HCT116 (cell line): Measurements from ENCODE around the gene EMILIN2. TPM values are rescaled to one million over a fixed set of nuclear protein-coding genes. Genes with fewer than 3 reads are reported as not detected.

ENCODE experiments used
- ATAC-seq: fragments of 200-7000 bp; cut with Tn5 transposase; 2 replicates; pipeline ENCODE4 v1.9.1; 2020; ENCODE audit warnings: mild to moderate bottlenecking, moderate library complexity
- BruUV-seq: library from RNA; stranded (reverse); fragments of 400-500 nt; replicated peaks from 2 replicates; lab custom pipeline; 2021; lab: Mats Ljungman, UMichigan
- CTCF ChIA-PET: fragments of 300-600 bp; sonication (Branson Sonifier 250); formaldehyde crosslinking; loops from one replicate; lab custom pipeline; 2021; ENCODE audit warnings: antibody characterized with exemption; lab: Charles Lee
- POLR2A ChIA-PET: fragments of 300-600, 350-600 bp; sonication (Branson Sonifier 250); formaldehyde crosslinking; loops from one replicate; lab custom pipeline; 2021; ENCODE audit warnings: antibody characterized with exemption; lab: Charles Lee
- RAD21 ChIA-PET, 2 experiments: fragments of 300-600 bp; sonication (Branson Sonifier 250); formaldehyde crosslinking; loops; one replicate each; lab custom pipeline; 2023; ENCODE audit warnings: low total read pairs in 2 of 2; ENCODE audit not compliant: uncharacterized antibody in 2 of 2, unreplicated experiment in 2 of 2, low non-redundant PET in 1 of 2; lab: Charles Lee
- DNase-seq: peaks from one replicate; pipeline ENCODE4 v3.0.0-alpha.2; 2010; ENCODE audit warnings: low read depth, low spot score
- H2AFZ ChIP-seq: fragments of 200-600 bp; shearing (Covaris generic), sonication (generic); 2 replicates; pipeline ENCODE4 v1.6.1; 2017; ENCODE audit warnings: low read depth, mixed run types, mixed read lengths, antibody characterized with exemption, low read length; ENCODE audit not compliant: poor library complexity, severe bottlenecking
- H3K27ac ChIP-seq: 2 replicates; pipeline ENCODE4 v1.5.1; 2012; ENCODE audit warnings: low read depth, low read length
- H3K27me3 ChIP-seq: fragments of 200-600 bp; sonication (generic); 2 replicates; pipeline ENCODE4 v1.6.1; 2016; ENCODE audit warnings: mixed run types, low read length, mixed read lengths; ENCODE audit not compliant: insufficient read depth
- H3K36me3 ChIP-seq, 2 experiments: fragments of 200-500 bp in 1 of 2; fragments of 200-600 bp in 1 of 2; sonication (Bioruptor generic) in 1 of 2; sonication (generic) in 1 of 2; 2 replicates each; pipeline versions ENCODE4 v1.5.1 to v1.6.1; 2014 to 2016; ENCODE audit warnings: low read length in 2 of 2, inconsistent platforms in 1 of 2, mixed read lengths in 1 of 2, mixed run types in 1 of 2; ENCODE audit not compliant: insufficient read depth in 2 of 2, control insufficient read depth in 1 of 2
- H3K4me1 ChIP-seq, 2 experiments: fragments of 200-600 bp in 1 of 2; sonication (generic) in 1 of 2; 2 replicates each; pipeline versions ENCODE4 v1.5.1 to v1.6.1; 2012 to 2017; ENCODE audit warnings: low read length in 2 of 2, inconsistent platforms in 1 of 2, mild to moderate bottlenecking in 1 of 2, mixed read lengths in 1 of 2, mixed run types in 1 of 2, moderate library complexity in 1 of 2; ENCODE audit not compliant: insufficient read depth in 2 of 2, control insufficient read depth in 1 of 2
- H3K4me2 ChIP-seq: fragments of 200-600 bp; sonication (generic); 2 replicates; pipeline ENCODE4 v1.6.1; 2017; ENCODE audit warnings: mixed run types, low read length, mixed read lengths
- H3K4me3 ChIP-seq, 2 experiments: fragments of 200-600 bp in 1 of 2; sonication (generic) in 1 of 2; replicated peaks in 1 of 2; 2 replicates each; pipeline ENCODE4 v1.5.1; 2011 to 2016; ENCODE audit warnings: low read length in 2 of 2, control low read depth in 1 of 2, low read depth in 1 of 2, mild to moderate bottlenecking in 1 of 2, mixed read lengths in 1 of 2, mixed run types in 1 of 2
- H3K79me2 ChIP-seq: fragments of 200-600 bp; sonication (generic); 2 replicates; pipeline ENCODE4 v1.6.1; 2017; ENCODE audit warnings: mild to moderate bottlenecking, mixed run types, low read length, moderate library complexity, mixed read lengths; ENCODE audit not compliant: insufficient read depth
- H3K9ac ChIP-seq: fragments of 200-600 bp; sonication (generic); 2 replicates; pipeline ENCODE4 v1.6.1; 2016; ENCODE audit warnings: low read length, mixed read lengths
- H3K9me2 ChIP-seq: fragments of 200-600 bp; sonication (generic), shearing (Covaris generic); 2 replicates; pipeline ENCODE4 v1.6.1; 2017; ENCODE audit warnings: mixed run types, mild to moderate bottlenecking, moderate library complexity; ENCODE audit not compliant: insufficient read depth
- H3K9me3 ChIP-seq, 2 experiments: fragments of 200-500 bp in 1 of 2; fragments of 200-600 bp in 1 of 2; sonication (Bioruptor generic) in 1 of 2; sonication (generic) in 1 of 2; 2 replicates each; pipeline ENCODE4 v1.6.1; 2014 to 2017; ENCODE audit warnings: low read length in 2 of 2, mixed read lengths in 2 of 2, inconsistent platforms in 1 of 2, low read depth in 1 of 2, mild to moderate bottlenecking in 1 of 2, mixed run types in 1 of 2, moderate library complexity in 1 of 2; ENCODE audit not compliant: control insufficient read depth in 1 of 2, insufficient read depth in 1 of 2
- H4K20me1 ChIP-seq: fragments of 200-600 bp; sonication (generic), shearing (Covaris generic); 2 replicates; pipeline ENCODE4 v1.6.1; 2017; ENCODE audit warnings: mixed run types, mild to moderate bottlenecking, moderate library complexity; ENCODE audit not compliant: insufficient read depth
- CBX3 ChIP-seq: IDR thresholded peaks from 2 replicates; pipeline ENCODE4 v1.6.1; 2012; ENCODE audit warnings: low read depth
- CEBPB ChIP-seq: IDR thresholded peaks from 2 replicates; pipeline ENCODE4 v1.6.1; 2012; ENCODE audit warnings: low read depth
- EGR1 ChIP-seq: IDR thresholded peaks from 2 replicates; pipeline ENCODE4 v1.6.1; 2012; ENCODE audit warnings: low read depth
- ELF1 ChIP-seq: IDR thresholded peaks from 2 replicates; pipeline ENCODE4 v1.6.1; 2012; ENCODE audit warnings: low read depth, borderline replicate concordance
- EZH2 ChIP-seq: fragments of 200-600 bp; sonication (generic); IDR thresholded peaks from 2 replicates; pipeline ENCODE4 v1.6.1; 2017; ENCODE audit warnings: antibody characterized with exemption, mixed run types
- EZH2phosphoT487 ChIP-seq: fragments of 200-600 bp; IDR thresholded peaks from 2 replicates; pipeline ENCODE4 v1.6.1; 2018; ENCODE audit warnings: antibody characterized with exemption, borderline replicate concordance
- POLR2A ChIP-seq: IDR thresholded peaks from 2 replicates; pipeline ENCODE4 v1.7.0; 2011; ENCODE audit warnings: borderline replicate concordance; ENCODE audit not compliant: insufficient read depth, insufficient read length; ENCODE audit errors: extremely low read depth
- POLR2AphosphoS5 ChIP-seq: IDR thresholded peaks from 2 replicates; pipeline ENCODE4 v1.6.1; 2011; ENCODE audit warnings: mild to moderate bottlenecking, low read depth, low read length, moderate library complexity
- RAD21 ChIP-seq: IDR thresholded peaks from 2 replicates; pipeline ENCODE4 v1.6.1; 2012; ENCODE audit warnings: low read depth, mild to moderate bottlenecking
- SIN3A ChIP-seq: IDR thresholded peaks from 2 replicates; pipeline ENCODE4 v1.6.1; 2012; ENCODE audit warnings: low read depth
- SP1 ChIP-seq: IDR thresholded peaks from 2 replicates; pipeline ENCODE4 v1.6.1; 2012; ENCODE audit warnings: low read depth
- SRF ChIP-seq: IDR thresholded peaks from 2 replicates; pipeline ENCODE4 v1.6.1; 2012; ENCODE audit warnings: low read depth
- TCF7L2 ChIP-seq: IDR thresholded peaks from 2 replicates; pipeline ENCODE4 v1.7.0; 2011; ENCODE audit warnings: borderline replicate concordance, inconsistent platforms; ENCODE audit not compliant: insufficient read depth, insufficient read length; ENCODE audit errors: extremely low read depth
- YY1 ChIP-seq: IDR thresholded peaks from 2 replicates; pipeline ENCODE4 v1.6.1; 2011; ENCODE audit warnings: low read length, low read depth, moderate library complexity, mild to moderate bottlenecking; ENCODE audit not compliant: insufficient replicate concordance; ENCODE audit errors: extremely low read depth
- intact Hi-C: fragments of 100-400 bp; cut with micrococcal nuclease; formaldehyde crosslinking; loops from 2 replicates; pipeline ENCODE4 v1.10.0; 2022
- total RNA-seq: library from RNA; stranded (reverse); gene quantifications from one replicate; pipeline ENCODE4 v1.2.1, GENCODE V29; 2021; ENCODE audit not compliant: unreplicated experiment
- TF ChIP-seq, protein P1 (sequence below): IDR thresholded peaks from 2 replicates; pipeline ENCODE4 v1.6.1; 2012
- TF ChIP-seq, protein P2 (sequence below): IDR thresholded peaks from 2 replicates; pipeline ENCODE4 v1.6.1; 2012
- TF ChIP-seq, protein P3 (sequence below), 3 experiments: fragments of 200-600 bp in 1 of 3; sonication (generic) in 1 of 3; IDR thresholded peaks in 2 of 3; conservative IDR thresholded peaks in 1 of 3; 2 replicates each; pipeline ENCODE4 v1.5.1; 2012 to 2017; ENCODE audit warnings: low read depth in 2 of 3, low read length in 2 of 3, antibody characterized with exemption in 1 of 3, borderline replicate concordance in 1 of 3, control low read depth in 1 of 3, mild to moderate bottlenecking in 1 of 3, mixed read lengths in 1 of 3, mixed run types in 1 of 3, moderate library complexity in 1 of 3; ENCODE audit not compliant: insufficient read depth in 1 of 3

EMILIN2 gene
- total RNA-seq, 1 experiment from 2014 or later, result 23.4 TPM

DNA sequence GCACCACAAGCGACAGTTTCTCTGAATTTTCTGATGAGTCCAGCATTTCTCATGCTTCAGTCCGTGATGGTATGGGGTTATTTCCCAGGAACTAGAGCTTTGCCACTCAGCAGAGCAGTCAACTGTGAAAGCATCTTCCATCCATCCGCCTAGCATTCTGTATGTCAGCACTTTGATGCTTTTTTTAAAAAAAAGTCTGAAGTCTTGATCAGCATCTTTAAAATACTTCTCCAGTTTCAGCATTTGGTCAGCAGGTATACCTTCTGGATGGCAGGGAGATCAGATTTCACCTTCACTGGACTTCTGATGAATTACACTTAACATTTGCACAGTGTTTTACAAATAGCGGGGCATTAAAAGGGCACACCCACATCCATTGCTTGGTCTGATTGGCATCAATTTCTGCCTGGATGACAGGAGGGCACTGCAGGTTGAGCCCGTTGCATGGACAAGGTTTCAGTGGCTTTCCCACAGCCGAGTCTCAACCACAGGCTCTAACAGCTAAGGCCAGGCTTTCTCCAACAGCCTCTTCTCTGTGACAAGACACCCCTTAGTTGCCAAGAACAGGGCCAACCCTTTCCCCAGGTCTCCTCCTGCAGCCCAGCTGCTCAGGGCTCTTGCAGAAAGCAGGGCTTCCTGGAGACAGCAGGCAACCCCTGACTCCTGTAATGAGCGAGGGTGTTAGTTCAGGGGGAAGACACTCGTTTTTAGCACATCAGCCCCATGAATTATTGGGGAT lies 54.0 kb downstream of the EMILIN2 start:
- ATAC-seq, result no peak
- Histone ChIP-seq H4K20me1 (no peaks in the 10 kb centered on the region), H3K27ac (no peak overlapping the region), H3K79me2 (no peaks in the 10 kb centered on the region), H2AFZ (no peak overlapping the region), H3K4me2 (no peak overlapping the region), H3K9me2 (no peaks in the 10 kb centered on the region), H3K9ac (no peak overlapping the region), H3K36me3 (no peaks in the 10 kb centered on the region), H3K9me3 (no peaks in the 10 kb centered on the region), H3K4me1 (peaks cover 7 to 28% of the 10 kb centered on the region in 2 experiments; a peak in 3 of 4 replicates), H3K27me3 (no peaks in the 10 kb centered on the region), H3K4me3 (no peak overlapping the region)
- no TSS peak for BruUV-seq
- ChIA-PET POLR2A (no interaction called here), CTCF (no interaction called here), RAD21 (no interaction called here)
- TF ChIP-seq, protein P1, sequence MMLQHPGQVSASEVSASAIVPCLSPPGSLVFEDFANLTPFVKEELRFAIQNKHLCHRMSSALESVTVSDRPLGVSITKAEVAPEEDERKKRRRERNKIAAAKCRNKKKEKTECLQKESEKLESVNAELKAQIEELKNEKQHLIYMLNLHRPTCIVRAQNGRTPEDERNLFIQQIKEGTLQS, result no peak
- TF ChIP-seq EGR1, result no peak
- no peak for TF ChIP-seq SP1
- DNase-seq, result no peak
- intact Hi-C loops, result no loop called here

DNA sequence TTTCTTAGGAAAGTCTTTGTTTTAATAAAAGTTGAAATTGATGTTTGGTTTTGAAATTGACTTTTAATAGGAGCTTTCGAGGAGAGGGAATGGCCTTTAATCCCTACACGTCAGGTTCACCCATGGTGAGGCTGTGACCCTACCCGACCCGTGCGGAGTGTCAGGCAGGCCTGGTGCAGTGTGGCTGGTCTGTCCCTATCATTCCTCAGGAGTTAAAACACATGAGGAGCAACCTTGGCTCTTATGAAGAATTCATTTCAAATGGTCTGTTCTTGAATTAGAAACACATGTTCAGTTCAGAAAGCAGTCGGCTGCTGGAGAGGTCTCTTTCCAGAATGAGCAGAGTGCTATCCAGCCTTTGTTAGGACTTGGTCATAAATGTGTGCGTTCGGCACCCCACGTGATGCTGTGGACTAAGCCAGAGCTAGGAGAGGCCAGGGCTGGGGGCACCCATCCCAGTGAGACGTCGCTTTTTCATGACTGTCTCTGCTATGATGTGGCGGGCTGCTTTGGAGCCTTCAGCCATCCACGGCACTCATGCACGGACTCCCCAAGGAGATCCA lies 54.7 kb downstream of the EMILIN2 start:
- RAD21 ChIA-PET, result no interaction called here
- Histone ChIP-seq H2AFZ (no peak overlapping the region), H3K9me2 (no peaks in the 10 kb centered on the region), H3K4me2 (no peak overlapping the region), H3K9ac (no peak overlapping the region)
- DNase-seq, result no peak
- TF ChIP-seq POLR2AphosphoS5 (no peak), TCF7L2 (no peak), SIN3A (no peak), CBX3 (no peak), SP1 (no peak), SRF (no peak), EZH2 (no peak), ELF1 (no peak), EGR1 (no peak), EZH2phosphoT487 (no peak), RAD21 (no peak), POLR2A (no peak), YY1 (no peak), CEBPB (no peak)
- TF ChIP-seq, protein P2, sequence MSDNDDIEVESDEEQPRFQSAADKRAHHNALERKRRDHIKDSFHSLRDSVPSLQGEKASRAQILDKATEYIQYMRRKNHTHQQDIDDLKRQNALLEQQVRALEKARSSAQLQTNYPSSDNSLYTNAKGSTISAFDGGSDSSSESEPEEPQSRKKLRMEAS, result no peak
- TF ChIP-seq, protein P1, result no peak
- TF ChIP-seq, protein P3, sequence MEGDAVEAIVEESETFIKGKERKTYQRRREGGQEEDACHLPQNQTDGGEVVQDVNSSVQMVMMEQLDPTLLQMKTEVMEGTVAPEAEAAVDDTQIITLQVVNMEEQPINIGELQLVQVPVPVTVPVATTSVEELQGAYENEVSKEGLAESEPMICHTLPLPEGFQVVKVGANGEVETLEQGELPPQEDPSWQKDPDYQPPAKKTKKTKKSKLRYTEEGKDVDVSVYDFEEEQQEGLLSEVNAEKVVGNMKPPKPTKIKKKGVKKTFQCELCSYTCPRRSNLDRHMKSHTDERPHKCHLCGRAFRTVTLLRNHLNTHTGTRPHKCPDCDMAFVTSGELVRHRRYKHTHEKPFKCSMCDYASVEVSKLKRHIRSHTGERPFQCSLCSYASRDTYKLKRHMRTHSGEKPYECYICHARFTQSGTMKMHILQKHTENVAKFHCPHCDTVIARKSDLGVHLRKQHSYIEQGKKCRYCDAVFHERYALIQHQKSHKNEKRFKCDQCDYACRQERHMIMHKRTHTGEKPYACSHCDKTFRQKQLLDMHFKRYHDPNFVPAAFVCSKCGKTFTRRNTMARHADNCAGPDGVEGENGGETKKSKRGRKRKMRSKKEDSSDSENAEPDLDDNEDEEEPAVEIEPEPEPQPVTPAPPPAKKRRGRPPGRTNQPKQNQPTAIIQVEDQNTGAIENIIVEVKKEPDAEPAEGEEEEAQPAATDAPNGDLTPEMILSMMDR (IDR thresholded peaks at IDR 0.05 in 2 of 3, conservative IDR thresholded peaks at IDR 0.05 in 1 of 3; ENCODE audit: borderline replicate concordance in 1 of 3, insufficient read depth in 1 of 3, low read depth in 2 of 3, low read length in 2 of 3), result no peak
- TF ChIP-seq, all 23 proteins: peak for 0
- Histone ChIP-seq H3K9me3 (no peaks in the 10 kb centered on the region), H3K4me3 (no peak overlapping the region), H3K79me2 (no peaks in the 10 kb centered on the region), H3K27ac (no peak overlapping the region), H3K36me3 (no peaks in the 10 kb centered on the region), H3K27me3 (no peaks in the 10 kb centered on the region), H3K4me1 (peaks cover 7 to 28% of the 10 kb centered on the region in 2 experiments; a peak in 3 of 4 replicates), H4K20me1 (no peaks in the 10 kb centered on the region)
- intact Hi-C loops, result no loop called here
- ChIA-PET CTCF (no interaction called here), POLR2A (no interaction called here)
- ATAC-seq, result no peak
- no TSS peak for BruUV-seq
